ENCODE data around the gene WDR90. TPM values are rescaled to one million over a fixed set of nuclear protein-coding genes. Genes with fewer than 3 reads are reported as not detected.

The WDR90 gene
- total RNA-seq, 1 donor from 2014 or later, result 25.2 TPM

DNA sequence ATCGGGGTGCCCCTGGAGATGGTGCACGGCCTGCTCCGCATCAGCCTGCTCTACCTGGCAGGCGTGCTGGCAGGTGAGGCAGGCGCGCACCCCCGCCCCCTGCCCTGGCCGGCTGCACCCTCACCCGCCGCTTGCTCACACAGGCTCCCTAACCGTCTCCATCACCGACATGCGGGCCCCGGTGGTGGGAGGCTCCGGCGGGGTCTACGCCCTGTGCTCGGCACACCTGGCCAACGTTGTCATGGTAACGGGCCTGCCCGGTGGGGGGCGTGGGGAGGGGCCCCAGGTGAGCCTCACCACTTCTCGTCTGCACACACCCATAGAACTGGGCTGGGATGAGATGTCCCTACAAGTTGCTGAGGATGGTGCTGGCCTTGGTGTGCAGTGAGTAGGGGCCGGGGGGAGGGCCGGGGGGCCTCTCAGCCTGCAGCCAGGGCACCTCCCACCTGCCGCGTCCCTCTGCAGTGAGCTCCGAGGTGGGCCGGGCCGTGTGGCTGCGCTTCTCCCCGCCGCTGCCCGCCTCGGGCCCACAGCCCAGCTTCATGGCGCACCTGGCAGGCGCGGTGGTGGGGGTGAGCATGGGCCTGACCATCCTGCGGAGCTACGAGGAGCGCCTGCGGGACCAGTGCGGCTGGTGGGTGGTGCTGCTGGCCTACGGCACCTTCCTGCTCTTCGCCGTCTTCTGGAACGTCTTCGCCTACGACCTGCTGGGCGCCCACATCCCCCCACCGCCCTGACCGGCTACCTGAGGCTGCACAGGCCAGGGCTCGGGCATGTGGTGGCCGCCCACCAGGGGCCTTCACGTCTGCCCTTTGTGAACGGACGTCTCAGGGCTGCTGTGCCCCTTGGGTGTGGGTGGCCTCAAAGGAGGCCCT is 28.4 kb downstream of the WDR90 start:
- H3K27me3 Mint-ChIP-seq (ENCODE audit: unreplicated experiment), result peaks cover 20% of the 10 kb centered on the region
- no peaks in the 10 kb centered on the region for H3K9me3 Mint-ChIP-seq (ENCODE audit: unreplicated experiment)
- H3K4me3 Mint-ChIP-seq (ENCODE audit: unreplicated experiment), result no peak overlapping the region
- H3K36me3 Mint-ChIP-seq (ENCODE audit: low read depth, unreplicated experiment), result peaks cover 3% of the 10 kb centered on the region
- no peak overlapping the region for H3K27ac Mint-ChIP-seq (ENCODE audit: unreplicated experiment)
- no peak for DNase-seq (ENCODE audit: low spot score)
- H3K4me1 Mint-ChIP-seq (ENCODE audit: unreplicated experiment), result peaks cover 5% of the 10 kb centered on the region
- TF ChIP-seq, protein P1, sequence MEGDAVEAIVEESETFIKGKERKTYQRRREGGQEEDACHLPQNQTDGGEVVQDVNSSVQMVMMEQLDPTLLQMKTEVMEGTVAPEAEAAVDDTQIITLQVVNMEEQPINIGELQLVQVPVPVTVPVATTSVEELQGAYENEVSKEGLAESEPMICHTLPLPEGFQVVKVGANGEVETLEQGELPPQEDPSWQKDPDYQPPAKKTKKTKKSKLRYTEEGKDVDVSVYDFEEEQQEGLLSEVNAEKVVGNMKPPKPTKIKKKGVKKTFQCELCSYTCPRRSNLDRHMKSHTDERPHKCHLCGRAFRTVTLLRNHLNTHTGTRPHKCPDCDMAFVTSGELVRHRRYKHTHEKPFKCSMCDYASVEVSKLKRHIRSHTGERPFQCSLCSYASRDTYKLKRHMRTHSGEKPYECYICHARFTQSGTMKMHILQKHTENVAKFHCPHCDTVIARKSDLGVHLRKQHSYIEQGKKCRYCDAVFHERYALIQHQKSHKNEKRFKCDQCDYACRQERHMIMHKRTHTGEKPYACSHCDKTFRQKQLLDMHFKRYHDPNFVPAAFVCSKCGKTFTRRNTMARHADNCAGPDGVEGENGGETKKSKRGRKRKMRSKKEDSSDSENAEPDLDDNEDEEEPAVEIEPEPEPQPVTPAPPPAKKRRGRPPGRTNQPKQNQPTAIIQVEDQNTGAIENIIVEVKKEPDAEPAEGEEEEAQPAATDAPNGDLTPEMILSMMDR (IDR thresholded peaks at IDR 0.05; ENCODE audit: unreplicated experiment), result no peak

- Mint-ChIP-seq H3K4me3 (ENCODE audit: unreplicated experiment) (no peak overlapping the region), H3K9me3 (ENCODE audit: unreplicated experiment) (no peaks in the 10 kb centered on the region), H3K27ac (ENCODE audit: unreplicated experiment) (no peak overlapping the region), H3K4me1 (ENCODE audit: unreplicated experiment) (peaks cover 6% of the 10 kb centered on the region), H3K36me3 (ENCODE audit: low read depth, unreplicated experiment) (peaks cover 5% of the 10 kb centered on the region), H3K27me3 (ENCODE audit: unreplicated experiment) (peaks cover 20% of the 10 kb centered on the region)
- no peak for DNase-seq (ENCODE audit: low spot score)
- TF ChIP-seq, protein P1 (IDR thresholded peaks at IDR 0.05; ENCODE audit: unreplicated experiment), result no peak
Observed at GRCh38 chr16:678209-678857, 29.2 kb downstream of the WDR90 start.

DNA sequence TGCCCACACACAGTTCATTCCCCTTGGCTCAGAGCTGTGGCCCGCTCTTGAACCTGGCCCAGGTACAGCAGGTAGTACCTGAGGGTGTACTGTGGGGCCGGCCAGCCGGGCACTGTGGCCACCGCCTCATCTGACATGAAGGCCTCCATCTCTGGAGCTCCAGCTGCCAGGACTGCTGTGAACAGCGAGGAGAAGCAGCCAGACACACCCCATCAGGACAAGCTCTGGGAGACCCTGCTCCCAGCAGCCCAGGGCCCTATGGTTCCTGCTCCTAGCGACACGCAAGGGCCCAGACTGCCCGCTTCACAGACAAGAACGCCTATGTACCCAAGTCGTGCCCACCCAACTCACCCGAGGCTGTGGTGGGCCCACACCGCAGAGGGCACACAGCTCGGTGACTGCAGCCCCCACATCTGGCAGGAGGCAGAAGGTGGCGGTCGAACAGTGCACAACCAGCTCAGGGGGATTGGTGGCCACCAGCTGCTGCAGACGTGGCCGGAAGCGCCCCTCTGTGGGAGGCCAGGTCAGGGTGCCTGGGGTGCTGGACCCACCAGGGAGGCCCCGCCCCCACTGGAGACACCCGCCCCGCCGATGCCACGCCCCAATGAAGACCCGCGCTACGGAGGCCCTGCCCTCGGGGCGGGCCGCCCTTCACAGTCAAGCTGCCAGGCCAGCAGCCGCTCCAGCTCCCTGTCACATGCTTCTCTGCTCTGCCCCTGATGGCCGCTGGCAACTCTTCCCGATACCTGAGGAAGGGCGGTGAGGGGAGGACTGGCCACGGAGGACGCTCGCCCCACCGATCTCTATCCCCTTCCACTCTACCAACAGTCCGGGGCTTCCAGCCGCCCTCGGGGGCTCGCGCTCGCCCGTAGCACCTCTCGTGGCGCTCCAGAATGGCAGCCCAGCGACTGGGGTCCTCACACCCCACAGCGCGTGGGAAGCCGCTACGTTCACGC is 30.0 kb downstream of the WDR90 start:
- peaks cover 5% of the 10 kb centered on the region for H3K36me3 Mint-ChIP-seq (ENCODE audit: low read depth, unreplicated experiment)
- H3K4me3 Mint-ChIP-seq (ENCODE audit: unreplicated experiment), result peak overlapping the region; percentile 84
- peaks cover 20% of the 10 kb centered on the region for H3K27me3 Mint-ChIP-seq (ENCODE audit: unreplicated experiment)
- no peak overlapping the region for H3K27ac Mint-ChIP-seq (ENCODE audit: unreplicated experiment)
- peaks cover 6% of the 10 kb centered on the region for H3K4me1 Mint-ChIP-seq (ENCODE audit: unreplicated experiment)
- peak; percentile 57 for DNase-seq (ENCODE audit: low spot score)
- TF ChIP-seq, protein P1 (IDR thresholded peaks at IDR 0.05; ENCODE audit: unreplicated experiment), result no peak
- H3K9me3 Mint-ChIP-seq (ENCODE audit: unreplicated experiment), result no peaks in the 10 kb centered on the region

GRCh38 chr16:679814-680624 is 30.9 kb downstream of the WDR90 start, which contains the start of gene STUB1:
TSS of gene STUB1 (plus strand) at chr16:680410. CDS start at chr16:680526, 116 bp downstream.
- peaks cover 5% of the 10 kb centered on the region for H3K36me3 Mint-ChIP-seq (ENCODE audit: low read depth, unreplicated experiment)
- H3K9me3 Mint-ChIP-seq (ENCODE audit: unreplicated experiment), result no peaks in the 10 kb centered on the region
- DNase-seq (ENCODE audit: low spot score), result peak; percentile 94
- H3K27me3 Mint-ChIP-seq (ENCODE audit: unreplicated experiment), result peaks cover 17% of the 10 kb centered on the region
- H3K4me3 Mint-ChIP-seq (ENCODE audit: unreplicated experiment), result peak within 1 kb of the TSS; percentile 90
- H3K27ac Mint-ChIP-seq (ENCODE audit: unreplicated experiment), result no peak within 1 kb of the TSS
- peaks cover 6% of the 10 kb centered on the region for H3K4me1 Mint-ChIP-seq (ENCODE audit: unreplicated experiment)
- TF ChIP-seq, protein P1 (IDR thresholded peaks at IDR 0.05; ENCODE audit: unreplicated experiment), result no peak
